Stimulated activated CD4-positive, alpha-beta T cell treated with anti-CD3 and anti-CD28 coated beads, Interleukin-15, amount 100 ng/mL, for 48 hours (primary cell): ENCODE results near the gene FTSJ1.
"Not testable (repeated sequence)": the region's sequence is repeated elsewhere in the genome, so short reads cannot be mapped to it uniquely, and the experiment has no call there.

Experiments
- DNase-seq, 2 donors: peaks; one replicate each; pipeline ENCODE4 v3.0.0-alpha.2; 2020; ENCODE audit warnings: low read depth in 2 of 2

FTSJ1 gene

GRCh38 chrX:48521353-48522243 lies 45.6 kb downstream of the FTSJ1 start, which contains the start of gene EBP:
Gene EBP, plus strand, starts transcription at chrX:48521808. Its CDS starts 1,964 bp downstream, at chrX:48523772.
- DNase-seq, result peak; percentile 92

- DNase-seq, result no peak
These were observed 46.3 kb downstream of the FTSJ1 start for GRCh38 chrX:48522291-48522690.

- DNase-seq, result no peak
These were observed 47.7 kb downstream of the FTSJ1 start for GRCh38 chrX:48523682-48524081.

GRCh38 chrX:48525853-48526252 lies 49.9 kb downstream of the FTSJ1 start:
- not testable (repeated sequence) for DNase-seq

- DNase-seq, result no peak
These were observed 54.7 kb downstream of the FTSJ1 start for GRCh38 chrX:48530736-48531135.

- DNase-seq, result no peak
These were observed 55.5 kb downstream of the FTSJ1 start for GRCh38 chrX:48531358-48531959.

- no peak for DNase-seq
These were observed 56.2 kb downstream of the FTSJ1 start for GRCh38 chrX:48532161-48532560.

- no peak for DNase-seq
These were observed 57.2 kb downstream of the FTSJ1 start for GRCh38 chrX:48533165-48533564.
